ENCODE data around the gene RAB1B. TPM values are rescaled to one million over a fixed set of nuclear protein-coding genes. Genes with fewer than 3 reads are reported as not detected.

RAB1B gene
- total RNA-seq, 4 donors from 2014 or later: 79.0 to 124 (median 115) TPM

- no peak for TF ChIP-seq EP300 (IDR thresholded peaks at IDR 0.05)
- no peak for TF ChIP-seq POLR2AphosphoS5 (IDR thresholded peaks at IDR 0.05)
- TF ChIP-seq CTCF (IDR thresholded peaks at IDR 0.05): no peak
- no peak for TF ChIP-seq POLR2A (IDR thresholded peaks at IDR 0.05)
- WGBS: 64% methylated on average over 18 of the region's 38 CpGs
- DNase-seq (ENCODE audit: low spot score in 2 of 2): peak in 1 of 2 donors; percentile 80
- H3K27me3 ChIP-seq: no peaks in the 10 kb centered on the region
- H3K27ac ChIP-seq: peak overlapping the region; percentile 78
- H3K4me3 ChIP-seq: peak overlapping the region; percentile 53
- peaks cover 47% of the 10 kb centered on the region for H3K4me1 ChIP-seq
- H3K9me3 ChIP-seq: no peaks in the 10 kb centered on the region
- H3K36me3 ChIP-seq: no peaks in the 10 kb centered on the region
These were observed 45.1 kb downstream of the RAB1B start for GRCh38 chr11:66313321-66314185.

- peak overlapping the region; percentile 53 for H3K4me3 ChIP-seq
- H3K27ac ChIP-seq: peak overlapping the region; percentile 78
- no peak for DNase-seq (ENCODE audit: low spot score in 2 of 2)
- TF ChIP-seq CTCF (IDR thresholded peaks at IDR 0.05): no peak
- TF ChIP-seq POLR2A (IDR thresholded peaks at IDR 0.05): no peak
- no peak for TF ChIP-seq EP300 (IDR thresholded peaks at IDR 0.05)
- no peak for TF ChIP-seq POLR2AphosphoS5 (IDR thresholded peaks at IDR 0.05)
- 67% methylated on average over 1 of the region's 1 CpG for WGBS
- no peaks in the 10 kb centered on the region for H3K27me3 ChIP-seq
- H3K4me1 ChIP-seq: peaks cover 53% of the 10 kb centered on the region
- H3K9me3 ChIP-seq: no peaks in the 10 kb centered on the region
- no peaks in the 10 kb centered on the region for H3K36me3 ChIP-seq
These were observed 45.7 kb downstream of the RAB1B start for GRCh38 chr11:66314186-66314501.

- H3K4me1 ChIP-seq: peaks cover 58% of the 10 kb centered on the region
- no peaks in the 10 kb centered on the region for H3K27me3 ChIP-seq
- no peaks in the 10 kb centered on the region for H3K36me3 ChIP-seq
- WGBS: 65% methylated on average over 6 of the region's 17 CpGs
- H3K27ac ChIP-seq: peak overlapping the region; percentile 78
- H3K4me3 ChIP-seq: peak overlapping the region; percentile 53
- no peak for DNase-seq (ENCODE audit: low spot score in 2 of 2)
- TF ChIP-seq CTCF (IDR thresholded peaks at IDR 0.05) (no peak), EP300 (IDR thresholded peaks at IDR 0.05) (no peak), POLR2A (IDR thresholded peaks at IDR 0.05) (no peak), POLR2AphosphoS5 (IDR thresholded peaks at IDR 0.05) (no peak)
- H3K9me3 ChIP-seq: no peaks in the 10 kb centered on the region
These were observed 46.4 kb downstream of the RAB1B start for GRCh38 chr11:66314561-66315497.

GRCh38 chr11:66315498-66315885, 47.1 kb downstream of the RAB1B start:
- peak overlapping the region; percentile 53 for H3K4me3 ChIP-seq

More at GRCh38 chr11:66315498-66315885, 47.1 kb downstream of the RAB1B start:
- TF ChIP-seq EP300 (IDR thresholded peaks at IDR 0.05): no peak
- TF ChIP-seq CTCF (IDR thresholded peaks at IDR 0.05): no peak
- TF ChIP-seq POLR2AphosphoS5 (IDR thresholded peaks at IDR 0.05): no peak
- no peak for TF ChIP-seq POLR2A (IDR thresholded peaks at IDR 0.05)
- Histone ChIP-seq H3K9me3 (no peaks in the 10 kb centered on the region), H3K27me3 (no peaks in the 10 kb centered on the region), H3K27ac (peak overlapping the region; percentile 78), H3K4me1 (peaks cover 58% of the 10 kb centered on the region), H3K36me3 (no peaks in the 10 kb centered on the region)
- DNase-seq (ENCODE audit: low spot score in 2 of 2): no peak
- WGBS: 70% methylated on average over 14 of the region's 14 CpGs
